ENCODE data around the gene S100A3. TPM values are rescaled to one million over a fixed set of nuclear protein-coding genes. Genes with fewer than 3 reads are reported as not detected.

S100A3 gene
- total RNA-seq, 1 donor from 2014 or later, result not detected

DNA sequence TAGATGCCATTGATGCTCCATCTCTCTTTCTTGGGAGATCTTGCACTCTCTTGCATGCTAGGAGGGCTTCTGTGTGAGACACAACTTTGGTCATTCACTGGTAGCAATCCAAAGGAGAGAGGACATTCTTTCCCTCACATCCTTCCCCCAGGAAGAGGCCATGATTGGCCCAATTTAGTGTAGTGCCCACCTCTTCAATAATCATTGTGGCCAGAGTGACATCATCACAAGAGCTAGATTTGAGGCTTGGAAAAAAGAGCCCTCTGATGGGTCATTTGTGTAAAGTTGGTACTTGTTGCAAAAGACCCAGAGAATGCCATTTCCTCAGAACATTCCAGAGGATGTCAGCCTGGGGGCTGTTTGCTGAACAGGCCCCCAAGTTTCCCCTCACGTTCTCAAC, 43.5 kb downstream of the S100A3 start:
- Mint-ChIP-seq H3K27ac (ENCODE audit: unreplicated experiment) (no peak overlapping the region), H3K9me3 (ENCODE audit: unreplicated experiment) (no peaks in the 10 kb centered on the region), H3K4me1 (ENCODE audit: low read depth, unreplicated experiment) (no peaks in the 10 kb centered on the region), H3K36me3 (ENCODE audit: unreplicated experiment) (no peaks in the 10 kb centered on the region), H3K4me3 (ENCODE audit: unreplicated experiment) (no peak overlapping the region), H3K27me3 (ENCODE audit: unreplicated experiment) (peaks cover 7% of the 10 kb centered on the region)
- DNase-seq, result no peak
- TF ChIP-seq, protein P1, sequence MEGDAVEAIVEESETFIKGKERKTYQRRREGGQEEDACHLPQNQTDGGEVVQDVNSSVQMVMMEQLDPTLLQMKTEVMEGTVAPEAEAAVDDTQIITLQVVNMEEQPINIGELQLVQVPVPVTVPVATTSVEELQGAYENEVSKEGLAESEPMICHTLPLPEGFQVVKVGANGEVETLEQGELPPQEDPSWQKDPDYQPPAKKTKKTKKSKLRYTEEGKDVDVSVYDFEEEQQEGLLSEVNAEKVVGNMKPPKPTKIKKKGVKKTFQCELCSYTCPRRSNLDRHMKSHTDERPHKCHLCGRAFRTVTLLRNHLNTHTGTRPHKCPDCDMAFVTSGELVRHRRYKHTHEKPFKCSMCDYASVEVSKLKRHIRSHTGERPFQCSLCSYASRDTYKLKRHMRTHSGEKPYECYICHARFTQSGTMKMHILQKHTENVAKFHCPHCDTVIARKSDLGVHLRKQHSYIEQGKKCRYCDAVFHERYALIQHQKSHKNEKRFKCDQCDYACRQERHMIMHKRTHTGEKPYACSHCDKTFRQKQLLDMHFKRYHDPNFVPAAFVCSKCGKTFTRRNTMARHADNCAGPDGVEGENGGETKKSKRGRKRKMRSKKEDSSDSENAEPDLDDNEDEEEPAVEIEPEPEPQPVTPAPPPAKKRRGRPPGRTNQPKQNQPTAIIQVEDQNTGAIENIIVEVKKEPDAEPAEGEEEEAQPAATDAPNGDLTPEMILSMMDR (IDR thresholded peaks at IDR 0.05; ENCODE audit: partially characterized antibody, unreplicated experiment), result no peak

- no peak overlapping the region for H3K4me3 Mint-ChIP-seq (ENCODE audit: unreplicated experiment)
- no peak for DNase-seq
- H3K9me3 Mint-ChIP-seq (ENCODE audit: unreplicated experiment), result no peaks in the 10 kb centered on the region
- H3K27ac Mint-ChIP-seq (ENCODE audit: unreplicated experiment), result no peak overlapping the region
- TF ChIP-seq, protein P1 (IDR thresholded peaks at IDR 0.05; ENCODE audit: partially characterized antibody, unreplicated experiment), result no peak
- H3K27me3 Mint-ChIP-seq (ENCODE audit: unreplicated experiment), result peaks cover 7% of the 10 kb centered on the region
- no peaks in the 10 kb centered on the region for H3K36me3 Mint-ChIP-seq (ENCODE audit: unreplicated experiment)
- H3K4me1 Mint-ChIP-seq (ENCODE audit: low read depth, unreplicated experiment), result no peaks in the 10 kb centered on the region
Measured at GRCh38 chr1:153503766-153504165, 45.3 kb downstream of the S100A3 start.

- Mint-ChIP-seq H3K4me3 (ENCODE audit: unreplicated experiment) (no peak overlapping the region), H3K4me1 (ENCODE audit: low read depth, unreplicated experiment) (peaks cover 9% of the 10 kb centered on the region), H3K27ac (ENCODE audit: unreplicated experiment) (no peak overlapping the region), H3K36me3 (ENCODE audit: unreplicated experiment) (no peaks in the 10 kb centered on the region), H3K9me3 (ENCODE audit: unreplicated experiment) (no peaks in the 10 kb centered on the region), H3K27me3 (ENCODE audit: unreplicated experiment) (no peaks in the 10 kb centered on the region)
- no peak for DNase-seq
- TF ChIP-seq, protein P1 (IDR thresholded peaks at IDR 0.05; ENCODE audit: partially characterized antibody, unreplicated experiment), result no peak
Measured at GRCh38 chr1:153498746-153499145, 50.3 kb downstream of the S100A3 start.

Other genes with a start within 250 kb of the S100A3 start
- gene PGLYRP3, start 236.3 kb downstream of the S100A3 start, total RNA-seq (ENCODE audit: unreplicated experiment), result not detected
- not detected for gene PGLYRP4, start 200.4 kb downstream of the S100A3 start, total RNA-seq (ENCODE audit: unreplicated experiment)
- not detected for gene S100A9, start 191.4 kb downstream of the S100A3 start, total RNA-seq (ENCODE audit: unreplicated experiment)
- not detected for gene S100A12, start 173.6 kb downstream of the S100A3 start, total RNA-seq (ENCODE audit: unreplicated experiment)
- not detected for gene S100A8, start 158.2 kb downstream of the S100A3 start, total RNA-seq (ENCODE audit: unreplicated experiment)
- gene S100A7A, start 132.7 kb downstream of the S100A3 start, total RNA-seq (ENCODE audit: unreplicated experiment), result not detected
- not detected for gene S100A7, start 88.6 kb downstream of the S100A3 start, total RNA-seq (ENCODE audit: unreplicated experiment)
- 41.9 TPM for gene S100A6, start 13.3 kb downstream of the S100A3 start, total RNA-seq (ENCODE audit: unreplicated experiment)
- gene S100A5, start 8.3 kb downstream of the S100A3 start, total RNA-seq (ENCODE audit: unreplicated experiment), result not detected
- gene S100A4, start 3.5 kb downstream of the S100A3 start, total RNA-seq (ENCODE audit: unreplicated experiment), result 4.7 TPM
- gene S100A2, start 16.6 kb upstream of the S100A3 start, total RNA-seq (ENCODE audit: unreplicated experiment), result 1.1 TPM
- gene S100A16, start 63.9 kb upstream of the S100A3 start, total RNA-seq (ENCODE audit: unreplicated experiment), result 1.1 TPM
- gene S100A14, start 67.1 kb upstream of the S100A3 start, total RNA-seq (ENCODE audit: unreplicated experiment), result not detected
- gene S100A13, start 78.2 kb upstream of the S100A3 start, total RNA-seq (ENCODE audit: unreplicated experiment), result 92.8 TPM
- 35.4 TPM for gene S100A1, start 79.2 kb upstream of the S100A3 start, total RNA-seq (ENCODE audit: unreplicated experiment)
- 84.7 TPM for gene CHTOP, start 84.8 kb upstream of the S100A3 start, total RNA-seq (ENCODE audit: unreplicated experiment)
- 30.8 TPM for gene SNAPIN, start 109.4 kb upstream of the S100A3 start, total RNA-seq (ENCODE audit: unreplicated experiment)
- gene ILF2, start 121.7 kb upstream of the S100A3 start, total RNA-seq (ENCODE audit: unreplicated experiment), result 221 TPM
- not detected for gene NPR1, start 129.4 kb upstream of the S100A3 start, total RNA-seq (ENCODE audit: unreplicated experiment)
- gene INTS3, start 178.8 kb upstream of the S100A3 start, total RNA-seq (ENCODE audit: unreplicated experiment), result 56.7 TPM
- 10.8 TPM for gene SLC27A3, start 226.1 kb upstream of the S100A3 start, total RNA-seq (ENCODE audit: unreplicated experiment)

All from glutamatergic neuron (in vitro differentiated cells).